ENCODE measurements around the gene CYBA. TPM values are rescaled to one million over a fixed set of nuclear protein-coding genes. Genes with fewer than 3 reads are reported as not detected.
A peak's percentile ranks its signal among the peaks of the same experiment; 100 is the strongest.

The CYBA gene
- total and polyA plus RNA-seq, 2 donors (not counting 1 experiment from before 2014, with no cell fraction given), result 701 to 1,336 TPM

- Histone ChIP-seq H3K27me3 (replicated peaks in 1 of 4; ENCODE audit: control extremely low read depth in 1 of 4, control insufficient read depth in 3 of 4, insufficient read depth in 4 of 4, low read length in 3 of 4) (no peaks in the 10 kb centered on the region), H2AFZ (ENCODE audit: insufficient read depth, low read depth, low read length, poor library complexity, severe bottlenecking) (peak overlapping the region; percentile 59), H4K20me1 (ENCODE audit: control insufficient read depth, insufficient read depth, low read length, poor library complexity, severe bottlenecking) (peaks cover 49% of the 10 kb centered on the region), H3K4me1 (ENCODE audit: control insufficient read depth in 2 of 2, insufficient read depth in 2 of 2, low read length in 2 of 2) (peaks cover 45 to 59% of the 10 kb centered on the region in 2 donors), H3K79me2 (ENCODE audit: control insufficient read depth, insufficient read depth, low read length) (peaks cover 54% of the 10 kb centered on the region), H3K4me3 (ENCODE audit: control extremely low read depth in 1 of 5, extremely low read depth in 1 of 5, insufficient read depth in 1 of 5, low read depth in 2 of 5, low read length in 4 of 5) (peak overlapping the region; percentile 58 to 98 (median 92)), H3K4me2 (replicated peaks; ENCODE audit: low read depth, low read length, poor library complexity, severe bottlenecking) (peak overlapping the region; percentile 99), H3K9ac (ENCODE audit: low read length) (peak overlapping the region; percentile 92), H3K27ac (ENCODE audit: low read length in 2 of 2) (peak overlapping the region; percentile 98 to 99), H3K9me3 (ENCODE audit: control extremely low read depth in 1 of 3, control insufficient read depth in 2 of 3, insufficient read depth in 1 of 3, low read length in 2 of 3) (no peaks in the 10 kb centered on the region), H3K36me3 (replicated peaks in 1 of 2; ENCODE audit: control extremely low read depth in 1 of 2, control insufficient read depth in 1 of 2, extremely low read depth in 1 of 2, insufficient read depth in 2 of 2, low read length in 1 of 2) (peaks cover 0 to 40% of the 10 kb centered on the region in 2 experiments)
- no peak for TF ChIP-seq EZH2 (IDR thresholded peaks at IDR 0.05; ENCODE audit: borderline replicate concordance, insufficient read depth, low read depth, low read length, poor library complexity, severe bottlenecking)
- TF ChIP-seq, protein P1, sequence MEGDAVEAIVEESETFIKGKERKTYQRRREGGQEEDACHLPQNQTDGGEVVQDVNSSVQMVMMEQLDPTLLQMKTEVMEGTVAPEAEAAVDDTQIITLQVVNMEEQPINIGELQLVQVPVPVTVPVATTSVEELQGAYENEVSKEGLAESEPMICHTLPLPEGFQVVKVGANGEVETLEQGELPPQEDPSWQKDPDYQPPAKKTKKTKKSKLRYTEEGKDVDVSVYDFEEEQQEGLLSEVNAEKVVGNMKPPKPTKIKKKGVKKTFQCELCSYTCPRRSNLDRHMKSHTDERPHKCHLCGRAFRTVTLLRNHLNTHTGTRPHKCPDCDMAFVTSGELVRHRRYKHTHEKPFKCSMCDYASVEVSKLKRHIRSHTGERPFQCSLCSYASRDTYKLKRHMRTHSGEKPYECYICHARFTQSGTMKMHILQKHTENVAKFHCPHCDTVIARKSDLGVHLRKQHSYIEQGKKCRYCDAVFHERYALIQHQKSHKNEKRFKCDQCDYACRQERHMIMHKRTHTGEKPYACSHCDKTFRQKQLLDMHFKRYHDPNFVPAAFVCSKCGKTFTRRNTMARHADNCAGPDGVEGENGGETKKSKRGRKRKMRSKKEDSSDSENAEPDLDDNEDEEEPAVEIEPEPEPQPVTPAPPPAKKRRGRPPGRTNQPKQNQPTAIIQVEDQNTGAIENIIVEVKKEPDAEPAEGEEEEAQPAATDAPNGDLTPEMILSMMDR (IDR thresholded peaks at IDR 0.05), result no peak
- intact Hi-C loops (cut with micrococcal nuclease), result loop anchor here (1.0 kb wide), 9 partner anchors 12 to 520 kb away; partner anchors contain the start of genes CDH15, CTU2, IL17C and MVD
- peaks cover 41% of the 10 kb centered on the region for H3K4me1 Mint-ChIP-seq
- peak overlapping the region; percentile 98 for H3K27ac Mint-ChIP-seq
- DNase-seq, result peak; percentile 93
- 20% methylated on average over 19 of the region's 24 CpGs for WGBS (ENCODE audit: insufficient coverage)
- POLR2A ChIA-PET, result interaction anchor here (0.6 to 3.4 kb wide), 7 partner anchors 11 to 152 kb away, joined by 3 to 32 read pairs (median 6); partner anchors contain the start of genes IL17C, MVD and ZC3H18
- H3K4me3 Mint-ChIP-seq, result peak overlapping the region; percentile 96
- ATAC-seq (ENCODE audit: low read depth), result peak; percentile 83
- CTCF ChIA-PET, result interaction anchor here (1.4 to 2.9 kb wide), 3 partner anchors 18 to 164 kb away, joined by 3 to 6 read pairs (median 4); no protein-coding TSS in a partner anchor
- H3K27me3 Mint-ChIP-seq, result no peaks in the 10 kb centered on the region
- no peaks in the 10 kb centered on the region for H3K9me3 Mint-ChIP-seq (ENCODE audit: insufficient read depth)
Observed at GRCh38 chr16:88651276-88651988, 579 bp upstream of the CYBA start.
